ENCODE results near the gene SCLY.
A peak's percentile ranks its signal among the peaks of the same experiment; 100 is the strongest.
"Not testable (repeated sequence)": the region's sequence is repeated elsewhere in the genome, so short reads cannot be mapped to it uniquely, and the experiment has no call there.

Gene SCLY

GRCh38 chr2:238029853-238030252 is 30.9 kb upstream of the SCLY start:
- H3K4me3 ChIP-seq (ENCODE audit: low read depth, low read length), result no peak overlapping the region
- no peak for TF ChIP-seq CTCF (IDR thresholded peaks at IDR 0.05; ENCODE audit: low read depth, low read length, missing control alignments)
- no peak for DNase-seq (ENCODE audit: low read depth)

DNA sequence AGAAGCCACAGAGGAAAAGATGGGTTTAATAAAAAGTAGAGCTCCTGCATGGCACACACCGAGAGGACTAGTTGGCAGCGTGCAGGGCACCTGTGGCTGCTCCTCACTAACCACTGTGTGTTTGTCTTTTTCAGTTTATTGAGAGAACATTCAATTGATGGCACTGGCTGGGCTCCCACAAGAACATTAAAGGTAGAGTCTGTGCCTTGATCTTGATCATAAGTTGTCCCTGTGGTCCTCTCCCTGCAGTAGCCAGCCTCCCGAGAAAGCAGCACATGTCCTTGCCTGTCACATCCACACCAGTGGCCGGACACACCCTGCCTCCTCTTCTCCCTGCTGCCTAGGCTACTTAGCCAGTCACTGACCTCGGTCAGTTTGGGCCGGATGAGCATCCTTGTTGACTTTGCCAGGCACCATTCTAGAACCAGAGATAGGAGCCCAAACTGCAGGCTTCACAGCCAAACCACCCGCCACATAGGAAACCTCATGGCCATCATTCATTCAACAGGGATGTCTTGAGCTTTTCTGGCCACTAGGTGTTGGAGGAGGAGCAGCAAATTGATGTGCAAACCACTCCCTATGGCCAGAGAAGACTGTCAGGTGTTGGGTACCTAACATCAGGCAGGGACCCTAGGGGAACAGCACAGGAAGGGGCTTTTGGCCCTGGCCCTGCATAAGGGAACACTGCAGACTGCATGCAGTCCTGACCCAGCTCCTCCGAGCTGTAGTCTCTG is 30.2 kb upstream of the SCLY start:
- TF ChIP-seq CTCF (IDR thresholded peaks at IDR 0.05; ENCODE audit: low read depth, low read length, missing control alignments), result peak; percentile 28
- no peak overlapping the region for H3K4me3 ChIP-seq (ENCODE audit: low read depth, low read length)

DNA sequence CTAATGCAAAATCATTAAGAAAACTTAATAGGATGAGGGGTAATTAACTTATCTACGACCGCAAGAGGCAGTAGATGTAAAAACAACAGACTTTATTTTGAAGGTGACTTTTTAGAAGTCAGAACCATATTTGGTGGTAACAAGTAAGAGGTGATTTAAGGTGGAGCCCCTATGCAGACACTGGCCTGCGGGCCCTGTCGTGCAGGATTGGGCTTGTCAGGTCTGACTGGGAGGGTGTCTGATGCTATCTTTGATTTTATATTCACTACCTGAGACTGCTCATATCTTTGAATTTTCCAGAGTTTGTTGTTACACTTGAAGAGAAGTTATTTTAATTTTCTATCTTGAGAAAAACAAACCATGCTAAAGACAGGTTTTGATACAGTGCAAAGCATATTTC is 29.1 kb upstream of the SCLY start:
- no peak for TF ChIP-seq CTCF (IDR thresholded peaks at IDR 0.05; ENCODE audit: low read depth, low read length, missing control alignments)
- DNase-seq (ENCODE audit: low read depth), result no peak
- no peak overlapping the region for H3K4me3 ChIP-seq (ENCODE audit: low read depth, low read length)

More for the DNA sequence above, 30.2 kb upstream of the SCLY start:
- no peak for DNase-seq (ENCODE audit: low read depth)

- DNase-seq (ENCODE audit: low read depth), result no peak
- no peak overlapping the region for H3K4me3 ChIP-seq (ENCODE audit: low read depth, low read length)
- TF ChIP-seq CTCF (IDR thresholded peaks at IDR 0.05; ENCODE audit: low read depth, low read length, missing control alignments), result no peak
Observed at GRCh38 chr2:238032755-238033337, 28.0 kb upstream of the SCLY start.

GRCh38 chr2:238033991-238034390 is 26.8 kb upstream of the SCLY start:
- not testable (repeated sequence) for H3K4me3 ChIP-seq (ENCODE audit: low read depth, low read length); DNase-seq (ENCODE audit: low read depth)

GRCh38 chr2:238038203-238038602 is 22.6 kb upstream of the SCLY start:
- TF ChIP-seq CTCF (IDR thresholded peaks at IDR 0.05; ENCODE audit: low read depth, low read length, missing control alignments), result no peak
- no peak overlapping the region for H3K4me3 ChIP-seq (ENCODE audit: low read depth, low read length)
- no peak for DNase-seq (ENCODE audit: low read depth)

DNA sequence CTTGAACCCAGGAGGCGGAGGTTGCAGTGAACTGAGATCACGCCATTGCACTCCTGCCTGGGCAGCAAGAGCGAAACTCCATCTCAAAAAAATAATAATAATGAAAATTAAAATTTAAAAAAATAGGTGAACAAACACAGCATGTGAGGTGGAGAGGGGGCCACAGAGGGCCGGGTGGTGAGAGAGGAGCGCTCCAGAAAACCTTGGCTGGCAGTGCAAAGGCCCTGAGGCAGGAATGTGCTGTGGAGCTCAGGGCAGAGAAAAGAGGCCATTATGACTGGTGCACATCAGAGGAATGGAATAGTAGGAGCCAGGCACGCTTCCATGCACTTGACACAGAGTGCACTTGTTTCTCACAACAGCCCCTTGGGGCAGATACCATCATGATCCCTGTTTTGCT is 21.6 kb upstream of the SCLY start:
- no peak overlapping the region for H3K4me3 ChIP-seq (ENCODE audit: low read depth, low read length)
- no peak for TF ChIP-seq CTCF (IDR thresholded peaks at IDR 0.05; ENCODE audit: low read depth, low read length, missing control alignments)
- DNase-seq (ENCODE audit: low read depth), result no peak

All from GM12864 (cell line).